Activated B cell treated with CpG ODN at 0.5 μM for 24 hours (primary cell): ENCODE results near the gene TIGIT. TPM values are rescaled to one million over a fixed set of nuclear protein-coding genes. Genes with fewer than 3 reads are reported as not detected.

Experiments
- ATAC-seq: fragments of 200-7000 bp; cut with Tn5 transposase; one replicate; pipeline ENCODE4 v1.10.0; 2021; ENCODE audit warnings: low read depth, mild to moderate bottlenecking, moderate library complexity
- CTCF ChIA-PET: fragments of 350-600 bp; sonication (Branson Sonifier 250); formaldehyde crosslinking; loops from one replicate; lab custom pipeline; 2021; ENCODE audit warnings: antibody characterized with exemption; lab: Charles Lee
- POLR2A ChIA-PET: fragments of 350-600 bp; sonication (Branson Sonifier 250); formaldehyde crosslinking; loops from one replicate; lab custom pipeline; 2021; ENCODE audit warnings: antibody characterized with exemption; lab: Charles Lee
- DNase-seq: peaks from one replicate; pipeline ENCODE4 v3.0.0; 2022
- H3K27ac Mint-ChIP-seq: one replicate; pipeline ENCODE4 v1.8.0; 2020; ENCODE audit warnings: mixed read lengths
- H3K27me3 Mint-ChIP-seq: one replicate; pipeline ENCODE4 v1.8.0; 2021; ENCODE audit warnings: mixed read lengths
- H3K36me3 Mint-ChIP-seq: one replicate; pipeline ENCODE4 v1.8.0; 2021; ENCODE audit warnings: low read depth, mixed read lengths
- H3K4me1 Mint-ChIP-seq: one replicate; pipeline ENCODE4 v1.8.0; 2021; ENCODE audit warnings: mixed read lengths
- H3K4me3 Mint-ChIP-seq: one replicate; pipeline ENCODE4 v1.8.0; 2020; ENCODE audit warnings: mild to moderate bottlenecking, mixed read lengths
- H3K9me3 Mint-ChIP-seq: one replicate; pipeline ENCODE4 v1.8.0; 2020; ENCODE audit warnings: mixed read lengths
- CTCF ChIP-seq: fragments of 200-600 bp; IDR thresholded peaks from one replicate; pipeline ENCODE4 v1.8.0; 2022; ENCODE audit warnings: antibody characterized with exemption, mild to moderate bottlenecking
- intact Hi-C: fragments of 100-400 bp; cut with micrococcal nuclease; formaldehyde crosslinking; loops from one replicate; pipeline ENCODE4 v1.15.1; 2024
- total RNA-seq: library from RNA; stranded (reverse); gene quantifications from 2 replicates; pipeline ENCODE4 v1.2.3, GENCODE V29; 2022

The TIGIT gene
- total RNA-seq, 1 donor from 2014 or later, result 3.3 TPM

DNA sequence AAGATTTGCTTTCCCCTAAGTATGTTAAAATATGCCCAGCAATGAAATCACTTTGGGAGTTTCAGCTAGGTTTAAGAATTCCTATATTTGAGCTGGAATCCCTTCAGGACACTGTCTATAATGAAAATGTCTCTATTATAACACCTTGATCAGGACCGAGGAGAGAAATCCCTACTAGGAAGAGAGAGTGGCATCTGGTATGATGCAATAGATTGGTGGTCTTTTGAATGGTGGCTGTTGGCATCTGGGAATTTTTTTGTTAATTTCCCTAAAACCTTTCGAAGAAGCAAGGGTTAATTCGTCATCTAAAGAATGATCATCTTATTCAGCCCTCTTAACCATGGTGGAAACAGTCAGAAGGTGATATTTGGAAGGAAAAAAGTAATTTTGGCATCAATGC lies 43.0 kb downstream of the TIGIT start:
- ChIA-PET CTCF (interaction anchor here (0.6 to 2.7 kb wide), 6 partner anchors 37 to 704 kb away, joined by 3 to 18 read pairs (median 6); no protein-coding TSS in a partner anchor), POLR2A (interaction anchor here (2.3 kb wide), 1 partner anchor 29 kb away, joined by 6 read pairs; no protein-coding TSS in a partner anchor)
- no peak overlapping the region for H3K4me3 Mint-ChIP-seq
- no peak for ATAC-seq
- H3K36me3 Mint-ChIP-seq, result peaks cover 55% of the 10 kb centered on the region
- H3K27ac Mint-ChIP-seq, result peak overlapping the region; percentile 18
- no peak for DNase-seq
- H3K27me3 Mint-ChIP-seq, result no peaks in the 10 kb centered on the region
- H3K4me1 Mint-ChIP-seq, result peaks cover 36% of the 10 kb centered on the region
- H3K9me3 Mint-ChIP-seq, result no peaks in the 10 kb centered on the region
- TF ChIP-seq CTCF, result no peak
- intact Hi-C loops, result loop anchor here (1.0 kb wide), 2 partner anchors 46 to 185 kb away; no protein-coding TSS in a partner anchor

DNA sequence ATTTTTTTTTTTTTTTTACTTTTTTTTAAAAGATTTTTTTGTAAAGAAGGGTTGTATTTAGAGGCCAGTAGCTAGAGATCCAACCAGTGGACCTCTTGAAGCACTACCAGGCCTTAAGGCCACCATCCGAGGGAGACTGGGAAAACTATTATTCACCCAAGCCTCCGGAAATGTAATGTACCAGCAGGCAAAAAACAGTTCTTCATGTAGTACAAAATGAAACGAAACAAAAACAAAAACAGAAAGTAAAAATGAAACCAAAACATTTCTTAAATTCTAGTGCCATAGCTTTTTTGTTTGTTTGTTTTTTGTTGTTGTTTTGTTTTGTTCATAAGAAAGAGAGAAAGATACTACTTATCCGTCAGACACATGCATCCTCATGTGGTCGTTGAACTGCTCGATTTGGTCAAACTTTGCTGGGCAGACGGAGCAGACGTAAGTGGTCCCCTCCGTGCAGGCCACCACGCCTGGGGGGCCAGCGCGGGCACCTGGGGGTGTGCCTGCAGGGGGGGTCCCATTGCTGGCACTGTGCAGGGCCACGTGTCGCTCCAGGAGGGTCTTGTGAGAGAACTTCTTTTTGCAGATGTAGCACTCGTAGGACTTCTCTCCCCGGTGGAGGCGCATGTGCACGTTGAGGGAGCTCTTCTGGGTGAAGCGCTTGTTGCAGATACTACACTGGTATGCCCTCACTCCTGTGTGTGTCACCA lies 45.0 kb downstream of the TIGIT start:
- ATAC-seq (no peak), DNase-seq (no peak)
- H3K36me3 Mint-ChIP-seq, result peaks cover 68% of the 10 kb centered on the region
- no peak overlapping the region for H3K4me3 Mint-ChIP-seq
- H3K4me1 Mint-ChIP-seq, result peaks cover 17% of the 10 kb centered on the region
- H3K9me3 Mint-ChIP-seq, result no peaks in the 10 kb centered on the region
- ChIA-PET CTCF (interaction anchor here (0.8 to 2.5 kb wide), 3 partner anchors 47 to 188 kb away, joined by 3 to 9 read pairs (median 5); no protein-coding TSS in a partner anchor), POLR2A (no interaction called here)
- no peaks in the 10 kb centered on the region for H3K27me3 Mint-ChIP-seq
- intact Hi-C loops, result no loop called here
- H3K27ac Mint-ChIP-seq, result no peak overlapping the region
- no peak for TF ChIP-seq CTCF

GRCh38 chr3:114344492-114344891 lies 50.7 kb downstream of the TIGIT start:
- H3K36me3 Mint-ChIP-seq, result peaks cover 75% of the 10 kb centered on the region
- CTCF ChIA-PET, result interaction anchor here (0.8 kb wide), 1 partner anchor 192 kb away, joined by 4 read pairs; no protein-coding TSS in a partner anchor
- ATAC-seq, result no peak

DNA sequence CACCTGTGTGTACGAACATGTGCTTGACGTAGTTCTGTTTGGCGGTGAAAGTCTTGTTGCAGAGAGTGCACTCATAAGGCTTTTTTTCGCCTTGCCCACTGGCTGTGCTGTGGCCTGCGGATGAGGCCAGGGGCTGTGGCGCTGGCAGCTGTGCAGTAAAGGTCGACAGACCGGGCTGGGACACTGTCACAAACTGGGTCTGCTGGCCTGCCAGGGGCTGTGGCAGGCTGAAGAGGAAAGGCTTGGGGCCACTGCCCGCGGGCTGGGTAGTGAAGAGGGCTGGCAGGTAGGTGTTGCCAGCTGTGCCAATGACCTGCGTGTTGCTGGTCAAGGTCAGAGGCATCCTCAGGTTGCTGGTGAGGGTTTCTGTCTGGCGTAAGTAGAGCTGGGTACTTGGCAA lies 56.4 kb downstream of the TIGIT start:
- POLR2A ChIA-PET, result interaction anchor here (0.8 kb wide), 1 partner anchor 136 kb away, joined by 6 read pairs; no protein-coding TSS in a partner anchor
- Mint-ChIP-seq H3K4me3 (no peak overlapping the region), H3K27ac (no peak overlapping the region), H3K27me3 (no peaks in the 10 kb centered on the region), H3K36me3 (peaks cover 59% of the 10 kb centered on the region), H3K9me3 (no peaks in the 10 kb centered on the region), H3K4me1 (peaks cover 6% of the 10 kb centered on the region)
- ATAC-seq (no peak), DNase-seq (no peak)
- intact Hi-C loops, result no loop called here
- CTCF ChIA-PET, result no interaction called here
- TF ChIP-seq CTCF, result no peak

More at GRCh38 chr3:114344492-114344891, 50.7 kb downstream of the TIGIT start:
- Mint-ChIP-seq H3K27me3 (no peaks in the 10 kb centered on the region), H3K9me3 (no peaks in the 10 kb centered on the region), H3K4me3 (no peak overlapping the region), H3K27ac (peak overlapping the region; percentile 46), H3K4me1 (peaks cover 6% of the 10 kb centered on the region)
- intact Hi-C loops, result no loop called here
- no peak for DNase-seq
- TF ChIP-seq CTCF, result no peak
- POLR2A ChIA-PET, result no interaction called here

- CTCF ChIA-PET, result no interaction called here
- no peak for ATAC-seq
Measured at GRCh38 chr3:114350690-114351089, 56.9 kb downstream of the TIGIT start.

More at GRCh38 chr3:114350690-114351089, 56.9 kb downstream of the TIGIT start:
- TF ChIP-seq CTCF, result no peak
- peaks cover 5% of the 10 kb centered on the region for H3K4me1 Mint-ChIP-seq
- H3K27me3 Mint-ChIP-seq, result no peaks in the 10 kb centered on the region
- no peak for DNase-seq
- no peak overlapping the region for H3K27ac Mint-ChIP-seq
- intact Hi-C loops, result no loop called here
- no peak overlapping the region for H3K4me3 Mint-ChIP-seq
- H3K36me3 Mint-ChIP-seq, result peaks cover 58% of the 10 kb centered on the region
- POLR2A ChIA-PET, result no interaction called here
- H3K9me3 Mint-ChIP-seq, result no peaks in the 10 kb centered on the region
